CD4-positive, alpha-beta T cell treated with Interleukin-10 for 1 hour (primary cell): ENCODE results near the gene ABHD17C.

ENCODE experiments used
- DNase-seq: peaks from one replicate; pipeline ENCODE4 v3.0.0-alpha.2; 2020

Gene ABHD17C

DNA sequence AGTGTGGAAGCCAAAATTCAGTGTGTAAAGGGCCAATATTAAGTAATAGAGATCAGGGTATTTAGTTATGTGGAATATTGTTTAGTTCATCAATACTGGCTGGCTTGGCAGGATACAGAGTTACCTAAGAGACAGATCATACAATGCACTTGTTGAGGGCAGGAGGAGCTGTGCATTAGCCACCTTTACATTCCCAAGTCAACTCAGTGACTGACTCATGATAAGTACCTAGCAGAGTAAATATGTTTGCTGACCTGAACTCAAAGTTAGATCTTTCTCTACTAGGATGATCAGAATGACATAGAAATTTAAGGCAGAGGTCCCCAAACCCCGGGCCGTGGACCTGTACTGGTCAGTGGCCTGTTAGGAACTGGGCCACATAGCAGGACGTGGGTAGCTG is 3.5 kb upstream of the ABHD17C start:
- no peak for DNase-seq

- no peak for DNase-seq
Observed at GRCh38 chr15:80693682-80694610, 1.2 kb upstream of the ABHD17C start.

GRCh38 chr15:80694611-80695098 is 455 bp upstream of the ABHD17C start:
- DNase-seq = peak; percentile 38

GRCh38 chr15:80695911-80696661 is 976 bp downstream of the ABHD17C start:
- peak; percentile 28 for DNase-seq

DNA sequence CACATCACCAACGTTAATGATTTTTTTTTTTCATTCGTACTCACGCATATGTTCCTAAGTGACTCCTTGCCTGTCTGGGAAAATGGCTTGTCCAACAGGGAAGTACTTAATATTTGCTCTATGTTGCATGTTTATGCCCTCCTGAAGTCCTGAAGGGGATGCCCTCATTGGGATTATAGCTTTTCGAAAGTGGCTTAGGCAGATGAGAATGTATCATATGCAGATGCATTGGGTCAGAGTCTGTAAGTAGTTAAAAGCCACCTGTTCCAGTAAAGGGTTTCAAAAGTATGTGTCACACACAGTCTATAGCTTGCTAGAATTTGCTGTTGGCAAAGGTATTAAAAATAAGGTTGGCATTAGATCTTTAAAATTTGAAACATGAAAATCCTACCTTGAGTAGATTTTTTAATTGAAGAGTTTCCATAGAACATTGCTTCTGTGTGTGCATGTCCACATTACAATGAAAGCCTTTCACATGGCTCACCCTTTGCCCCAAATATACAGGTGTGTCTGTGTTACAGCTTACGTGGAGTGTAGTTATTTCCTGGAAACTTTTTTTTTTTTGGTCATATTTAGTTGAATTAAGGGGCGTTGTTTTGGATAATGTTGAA is 2.1 kb downstream of the ABHD17C start:
- DNase-seq = no peak

DNA sequence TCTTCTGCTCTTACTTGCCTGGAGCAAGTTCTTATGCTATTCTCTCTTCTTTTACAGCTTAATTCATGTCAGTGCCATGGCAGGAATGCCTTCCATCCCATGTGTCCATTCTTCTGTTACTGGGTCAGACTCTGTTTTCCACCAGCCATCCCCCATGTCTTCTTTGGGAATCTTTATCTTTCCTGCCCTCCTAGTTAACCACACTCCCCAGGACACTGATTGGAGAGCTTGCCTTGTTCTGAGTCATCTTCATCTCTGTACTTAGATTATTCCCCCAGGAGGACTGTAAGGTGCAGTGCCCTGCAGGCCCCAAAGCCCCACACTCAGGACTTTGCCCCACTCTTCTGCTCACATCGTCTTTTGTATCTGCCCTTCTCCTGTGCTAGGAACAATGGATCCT is 3.6 kb downstream of the ABHD17C start:
- no peak for DNase-seq

DNA sequence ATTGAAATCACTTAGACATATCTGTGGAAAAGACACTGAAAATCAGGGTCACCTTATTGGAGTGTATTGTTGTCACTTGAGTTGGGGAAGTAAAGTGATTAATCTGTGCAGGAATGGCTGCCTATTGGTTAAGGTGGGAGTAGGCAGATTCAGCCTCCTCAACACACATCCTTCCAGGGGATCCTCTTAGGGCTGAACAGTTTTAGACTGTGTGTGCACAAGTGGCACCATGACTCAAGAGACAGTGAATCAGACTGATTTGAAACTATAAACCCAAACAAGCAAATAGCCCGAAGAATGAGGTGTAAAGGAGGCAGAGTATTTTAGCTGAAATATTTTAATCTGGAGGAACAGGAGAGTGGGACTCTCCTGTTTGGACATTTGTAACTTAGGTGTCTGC is 4.9 kb downstream of the ABHD17C start:
- no peak for DNase-seq

DNA sequence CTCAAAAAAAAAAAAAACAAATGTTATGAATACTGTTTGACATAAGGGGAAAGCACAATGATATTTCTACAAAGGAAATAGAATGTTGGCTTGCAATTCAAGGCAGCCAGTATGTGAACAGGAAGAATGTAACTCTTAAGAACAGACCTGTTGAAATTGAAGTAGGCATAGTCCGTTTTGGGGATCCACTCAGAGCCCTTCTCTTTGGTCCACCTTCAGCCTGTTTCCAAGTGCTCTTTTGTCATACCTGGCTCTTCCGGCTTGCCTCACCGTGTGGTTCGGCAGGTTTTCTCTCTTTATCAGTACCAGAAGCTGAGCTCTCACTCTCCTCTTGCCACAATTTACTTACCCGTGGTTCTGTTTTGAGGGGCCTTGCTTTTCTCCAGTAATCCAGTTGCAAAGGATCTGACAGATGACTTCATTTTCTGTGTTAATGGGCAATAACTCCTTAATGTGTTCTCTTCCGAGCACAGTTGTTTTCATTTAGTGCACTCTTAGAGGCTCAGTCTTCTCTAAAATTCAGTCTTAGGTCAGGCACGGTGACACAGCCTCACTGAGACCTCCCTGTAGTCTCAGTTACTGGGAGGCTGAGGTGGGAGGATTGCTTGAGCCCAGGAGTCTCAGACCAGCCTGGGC is 6.7 kb downstream of the ABHD17C start:
- no peak for DNase-seq

- DNase-seq = no peak
Observed at GRCh38 chr15:80703081-80703480, 8.0 kb downstream of the ABHD17C start.

DNA sequence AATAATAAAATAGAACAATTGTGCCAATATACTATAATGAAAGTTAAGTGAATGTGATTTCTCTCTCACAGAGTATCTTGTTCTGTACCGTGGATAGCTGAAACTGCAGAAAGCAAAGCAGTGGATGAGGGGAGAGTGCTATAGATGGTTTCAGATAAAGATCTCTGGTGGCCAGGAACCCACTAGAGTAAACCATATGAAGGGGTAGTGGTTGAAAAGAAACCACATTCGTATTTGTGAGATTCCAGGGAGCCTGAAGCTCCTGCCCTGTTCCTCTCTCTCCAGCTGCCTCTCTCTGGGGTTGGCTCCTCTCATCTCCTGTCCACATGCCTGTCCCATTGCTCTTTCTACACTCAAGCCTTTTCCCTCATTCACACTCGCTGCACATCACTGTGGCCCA is 8.9 kb downstream of the ABHD17C start:
- no peak for DNase-seq

DNA sequence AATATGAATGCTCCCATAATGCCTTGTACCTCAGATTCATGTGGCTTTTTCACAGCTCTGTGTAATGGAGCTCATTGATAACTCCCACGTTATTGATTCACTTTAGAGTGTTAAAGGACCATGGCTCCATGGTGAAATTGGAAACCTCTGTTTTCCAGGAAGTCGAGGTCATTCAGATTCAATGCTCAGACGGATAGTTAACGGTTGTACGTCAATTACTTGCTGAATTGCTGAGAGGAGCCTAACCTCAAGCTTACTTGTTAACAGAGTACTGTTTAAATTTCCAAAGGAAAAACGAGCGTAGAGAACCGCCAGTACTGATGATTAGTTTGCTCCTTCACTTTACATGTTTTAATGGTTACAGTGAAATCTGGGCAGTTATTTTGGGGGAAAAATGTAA is 11.1 kb downstream of the ABHD17C start:
- no peak for DNase-seq

- DNase-seq = no peak
Observed at GRCh38 chr15:80709542-80709941, 14.4 kb downstream of the ABHD17C start.

GRCh38 chr15:80710635-80711554 is 15.8 kb downstream of the ABHD17C start:
- no peak for DNase-seq

DNA sequence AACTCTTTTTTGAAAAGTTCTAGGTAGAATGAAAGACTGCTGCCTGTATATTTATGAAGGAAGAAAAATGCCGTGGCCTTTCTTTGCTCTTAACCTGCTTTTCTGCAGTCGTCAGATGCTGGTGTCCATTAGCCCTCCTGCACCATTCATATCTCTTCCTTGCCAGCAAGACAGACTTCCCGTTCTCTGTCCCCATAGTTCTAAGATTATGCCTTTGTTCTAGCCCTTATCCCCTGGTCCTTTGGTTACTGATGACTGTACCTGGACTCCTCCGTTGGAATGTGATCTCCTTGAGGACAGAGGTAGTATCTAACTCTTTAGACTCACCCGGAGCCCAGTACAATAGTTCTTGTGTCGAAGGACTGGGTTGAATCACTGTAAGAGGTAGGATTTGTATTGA is 16.8 kb downstream of the ABHD17C start:
- no peak for DNase-seq

GRCh38 chr15:80712956-80713355 is 17.8 kb downstream of the ABHD17C start:
- DNase-seq = no peak

DNA sequence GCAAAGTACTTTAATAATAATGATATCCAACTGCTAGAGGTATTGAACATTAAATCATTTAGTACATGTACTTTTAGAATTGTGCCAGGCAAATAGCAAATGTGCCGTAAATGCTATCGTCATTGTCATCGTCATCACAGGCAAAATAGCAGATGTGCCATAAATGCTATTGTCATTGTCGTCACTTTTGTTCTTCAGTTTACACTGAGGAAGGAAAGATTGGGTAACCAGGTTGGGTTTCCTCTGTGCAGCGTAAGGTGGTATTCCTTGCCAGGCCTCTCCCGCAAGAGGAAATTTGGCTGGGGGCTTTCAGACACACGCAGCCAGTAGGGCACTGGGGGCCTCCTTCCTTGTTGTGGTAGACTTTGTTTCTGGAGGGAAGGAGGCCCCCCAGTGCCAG is 26.4 kb downstream of the ABHD17C start:
- no peak for DNase-seq

DNA sequence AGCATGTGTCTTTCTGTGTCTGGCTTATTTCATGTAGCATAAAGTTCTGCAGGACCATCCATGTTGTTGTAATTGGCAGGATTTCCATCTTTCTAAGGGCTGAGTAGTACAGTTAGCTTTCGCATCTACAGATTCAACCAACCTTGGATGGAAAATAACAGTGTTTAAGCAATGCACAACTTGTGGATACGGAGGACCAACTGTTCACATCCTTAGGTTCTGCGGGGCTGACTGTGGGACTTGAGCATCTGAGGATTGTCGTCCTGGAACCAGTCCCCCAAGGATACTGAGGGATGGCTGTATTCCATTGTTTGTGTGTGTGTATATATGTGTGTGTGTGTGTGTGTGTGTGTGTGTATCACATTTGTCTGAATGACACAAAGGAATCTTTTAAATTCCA is 27.7 kb downstream of the ABHD17C start:
- no peak for DNase-seq

GRCh38 chr15:80727196-80727595 is 32.1 kb downstream of the ABHD17C start:
- no peak for DNase-seq

GRCh38 chr15:80727596-80727995 is 32.5 kb downstream of the ABHD17C start:
- no peak for DNase-seq

- DNase-seq = no peak
Observed at GRCh38 chr15:80730387-80730786, 35.3 kb downstream of the ABHD17C start.

- no peak for DNase-seq
Observed at GRCh38 chr15:80730926-80731325, 35.8 kb downstream of the ABHD17C start.

GRCh38 chr15:80732167-80732566 is 37.1 kb downstream of the ABHD17C start:
- DNase-seq = no peak
